Astrocyte (in vitro differentiated cells and primary cell): ENCODE results near the gene CACNB2.

Experiments used
- CTCF ChIP-seq: IDR thresholded peaks from 2 replicates; pipeline ENCODE4 v1.5.1; 2011; ENCODE audit warnings: low read depth, mild to moderate bottlenecking, inconsistent platforms, low read length, moderate library complexity; ENCODE audit not compliant: insufficient read depth
- EZH2 ChIP-seq: IDR thresholded peaks from 2 replicates; pipeline ENCODE4 v1.6.1; 2012; ENCODE audit warnings: mild to moderate bottlenecking, low read length, inconsistent platforms; ENCODE audit not compliant: insufficient read depth

GRCh38 chr10:18219146-18219545 lies 78.9 kb downstream of the CACNB2 start:
- TF ChIP-seq CTCF (no peak), EZH2 (no peak)
